A673 (cell line): ENCODE data around the gene RAB3C. TPM values are rescaled to one million over a fixed set of nuclear protein-coding genes. Genes with fewer than 3 reads are reported as not detected.
A peak's percentile ranks its signal among the peaks of the same experiment; 100 is the strongest.

ENCODE experiments used
- BruUV-seq: library from RNA; stranded (reverse); fragments of 400-500 nt; replicated peaks from 2 replicates; lab custom pipeline; 2021; lab: Mats Ljungman, UMichigan
- CTCF ChIA-PET: fragments of 300-600 bp; sonication (Branson Sonifier 250); formaldehyde crosslinking; loops from one replicate; lab custom pipeline; 2022; ENCODE audit warnings: antibody characterized with exemption; lab: Charles Lee
- POLR2A ChIA-PET: fragments of 300-600 bp; sonication (Branson Sonifier 250); formaldehyde crosslinking; loops from one replicate; lab custom pipeline; 2022; ENCODE audit warnings: antibody characterized with exemption; ENCODE audit not compliant: low non-redundant PET; lab: Charles Lee
- DNase-seq: peaks from one replicate; pipeline ENCODE4 v3.0.0-alpha.2; 2015; ENCODE audit warnings: low spot score
- H3K27ac ChIP-seq: fragments of 200-600 bp; sonication (generic); 2 replicates; pipeline ENCODE4 v1.5.1; 2016; ENCODE audit warnings: mixed run types, low read depth, mild to moderate bottlenecking, mixed read lengths, antibody characterized with exemption, low read length; ENCODE audit not compliant: poor library complexity, severe bottlenecking
- H3K27me3 ChIP-seq: fragments of 200-600 bp; sonication (generic); replicated peaks from 2 replicates; pipeline ENCODE4 v1.6.1; 2017; ENCODE audit warnings: mixed run types, low read depth, mild to moderate bottlenecking, mixed read lengths, antibody characterized with exemption, low read length; ENCODE audit not compliant: insufficient read depth, poor library complexity
- H3K36me3 ChIP-seq: fragments of 200-600 bp; sonication (generic); 2 replicates; pipeline ENCODE4 v1.6.1; 2016; ENCODE audit warnings: mixed run types, mild to moderate bottlenecking, mixed read lengths, antibody characterized with exemption, low read length; ENCODE audit not compliant: insufficient read depth, poor library complexity, severe bottlenecking
- H3K4me1 ChIP-seq: fragments of 200-600 bp; sonication (generic); 2 replicates; pipeline ENCODE4 v1.6.1; 2017; ENCODE audit warnings: mixed run types, mild to moderate bottlenecking, mixed read lengths, antibody characterized with exemption, low read length; ENCODE audit not compliant: insufficient read depth, poor library complexity, severe bottlenecking
- H3K4me3 ChIP-seq: fragments of 200-600 bp; sonication (generic); 2 replicates; pipeline ENCODE4 v1.5.1; 2016; ENCODE audit warnings: low read depth, mixed run types, mild to moderate bottlenecking, mixed read lengths, low read length; ENCODE audit not compliant: poor library complexity, severe bottlenecking
- H3K9me3 ChIP-seq: fragments of 200-600 bp; sonication (generic); 2 replicates; pipeline ENCODE4 v1.6.1; 2016; ENCODE audit warnings: mixed run types, low read depth, mild to moderate bottlenecking, mixed read lengths, antibody characterized with exemption, low read length; ENCODE audit not compliant: poor library complexity, severe bottlenecking
- CTCF ChIP-seq: fragments of 300-800, 200-600 bp; sonication (generic); conservative IDR thresholded peaks from 2 replicates; pipeline ENCODE4 v1.5.1; 2017; ENCODE audit warnings: low read depth, mild to moderate bottlenecking, antibody characterized with exemption, low read length, moderate library complexity, mixed read lengths
- EZH2 ChIP-seq: fragments of 200-600 bp; sonication (generic); IDR thresholded peaks from 2 replicates; pipeline ENCODE4 v1.6.1; 2017; ENCODE audit warnings: borderline replicate concordance, low read depth, mild to moderate bottlenecking, mixed read lengths, antibody characterized with exemption, low read length; ENCODE audit not compliant: poor library complexity, severe bottlenecking
- intact Hi-C: fragments of 100-400 bp; cut with micrococcal nuclease; formaldehyde crosslinking; loops from one replicate; pipeline ENCODE4 v1.10.0; 2022; ENCODE audit not compliant: unreplicated experiment
- total RNA-seq: library from RNA; stranded (reverse); gene quantifications from 2 replicates; pipeline ENCODE4 v1.2.3, GENCODE V29; 2021

The RAB3C gene
- total RNA-seq, 1 experiment from 2014 or later: 0.64 TPM

GRCh38 chr5:58543723-58544122 lies 39.2 kb upstream of the RAB3C start:
- Histone ChIP-seq H3K36me3 (no peaks in the 10 kb centered on the region), H3K27me3 (no peaks in the 10 kb centered on the region), H3K27ac (no peak overlapping the region), H3K9me3 (no peaks in the 10 kb centered on the region), H3K4me1 (no peaks in the 10 kb centered on the region), H3K4me3 (no peak overlapping the region)
- DNase-seq: no peak
- BruUV-seq: no TSS peak
- ChIA-PET CTCF (no interaction called here), POLR2A (no interaction called here)
- no peak for TF ChIP-seq EZH2
- no peak for TF ChIP-seq CTCF
- intact Hi-C loops: no loop called here

GRCh38 chr5:58544195-58544594 lies 38.7 kb upstream of the RAB3C start:
- H3K9me3 ChIP-seq: no peaks in the 10 kb centered on the region
- ChIA-PET CTCF (no interaction called here), POLR2A (no interaction called here)
- TF ChIP-seq EZH2: no peak
- TF ChIP-seq CTCF: no peak
- H3K36me3 ChIP-seq: no peaks in the 10 kb centered on the region
- H3K4me3 ChIP-seq: no peak overlapping the region
- H3K27ac ChIP-seq: no peak overlapping the region
- H3K4me1 ChIP-seq: no peaks in the 10 kb centered on the region
- BruUV-seq: no TSS peak
- intact Hi-C loops: no loop called here
- DNase-seq: peak; percentile 38
- H3K27me3 ChIP-seq: no peaks in the 10 kb centered on the region

- H3K27me3 ChIP-seq: no peaks in the 10 kb centered on the region
These were observed 37.9 kb upstream of the RAB3C start for GRCh38 chr5:58544926-58545325.

More at GRCh38 chr5:58544926-58545325, 37.9 kb upstream of the RAB3C start:
- Histone ChIP-seq H3K4me1 (no peaks in the 10 kb centered on the region), H3K9me3 (no peaks in the 10 kb centered on the region), H3K27ac (no peak overlapping the region), H3K4me3 (no peak overlapping the region), H3K36me3 (no peaks in the 10 kb centered on the region)
- no TSS peak for BruUV-seq
- no peak for DNase-seq
- intact Hi-C loops: no loop called here
- POLR2A ChIA-PET: no interaction called here
- CTCF ChIA-PET: no interaction called here
- TF ChIP-seq EZH2 (no peak), CTCF (no peak)
